Activated effector memory CD4-positive, alpha-beta T cell treated with anti-CD3 and anti-CD28 coated beads, Interleukin-2, amount 50 U/mL, for 16 hours (primary cell): ENCODE measurements around the gene TUBA1B.

Source experiments
- DNase-seq: peaks from one replicate; pipeline ENCODE4 v3.0.0-alpha.2; 2020

The TUBA1B gene

GRCh38 chr12:49126852-49127763 lies 4.1 kb downstream of the TUBA1B start:
- DNase-seq, result no peak

- DNase-seq, result no peak
These were observed 10.0 kb downstream of the TUBA1B start for GRCh38 chr12:49121047-49121696.

GRCh38 chr12:49111206-49111605 lies 20.0 kb downstream of the TUBA1B start:
- no peak for DNase-seq

DNA sequence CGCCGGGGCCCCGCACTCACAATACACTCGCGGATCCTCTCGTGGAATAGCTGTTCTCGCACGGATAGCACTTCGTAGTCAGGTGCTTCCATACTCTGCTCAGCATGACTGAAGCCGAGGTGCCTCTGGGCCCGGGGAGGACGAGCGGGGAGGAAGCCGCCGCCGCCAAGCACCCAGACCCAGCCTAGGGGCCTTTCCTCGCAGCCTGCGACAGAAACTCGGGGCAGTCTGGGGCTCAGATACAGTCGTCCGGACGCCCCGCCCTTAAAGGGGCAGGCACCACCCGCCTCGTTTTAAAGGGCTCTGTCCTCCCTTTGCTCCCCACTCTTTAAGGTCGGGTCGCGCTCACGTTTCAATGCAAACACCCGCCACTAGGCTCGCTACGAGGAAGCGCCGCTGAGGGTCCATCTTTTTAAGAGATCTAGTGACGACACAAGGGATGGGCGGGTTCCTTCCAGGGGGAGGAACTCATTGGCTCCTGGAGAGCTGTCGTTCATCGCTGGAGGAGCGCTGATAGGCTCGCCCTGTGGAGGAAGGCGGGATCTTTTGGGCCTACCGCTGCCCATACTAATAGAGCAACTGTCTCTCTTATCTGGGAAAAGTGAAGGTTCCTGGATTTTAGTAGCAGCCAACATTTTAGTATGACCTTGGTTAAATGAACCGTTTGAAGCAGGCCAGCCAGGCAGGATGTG lies 20.6 kb downstream of the TUBA1B start, which contains the start of gene LMBR1L:
LMBR1L (minus strand) TSS at position 384 of the 692 bp plus-strand sequence; CDS start at position 92, 292 bp downstream.
- peak; percentile 98 for DNase-seq

- DNase-seq, result no peak
These were observed 21.3 kb downstream of the TUBA1B start for GRCh38 chr12:49109641-49110463.

- DNase-seq, result no peak
These were observed 22.2 kb downstream of the TUBA1B start for GRCh38 chr12:49108958-49109404.

DNA sequence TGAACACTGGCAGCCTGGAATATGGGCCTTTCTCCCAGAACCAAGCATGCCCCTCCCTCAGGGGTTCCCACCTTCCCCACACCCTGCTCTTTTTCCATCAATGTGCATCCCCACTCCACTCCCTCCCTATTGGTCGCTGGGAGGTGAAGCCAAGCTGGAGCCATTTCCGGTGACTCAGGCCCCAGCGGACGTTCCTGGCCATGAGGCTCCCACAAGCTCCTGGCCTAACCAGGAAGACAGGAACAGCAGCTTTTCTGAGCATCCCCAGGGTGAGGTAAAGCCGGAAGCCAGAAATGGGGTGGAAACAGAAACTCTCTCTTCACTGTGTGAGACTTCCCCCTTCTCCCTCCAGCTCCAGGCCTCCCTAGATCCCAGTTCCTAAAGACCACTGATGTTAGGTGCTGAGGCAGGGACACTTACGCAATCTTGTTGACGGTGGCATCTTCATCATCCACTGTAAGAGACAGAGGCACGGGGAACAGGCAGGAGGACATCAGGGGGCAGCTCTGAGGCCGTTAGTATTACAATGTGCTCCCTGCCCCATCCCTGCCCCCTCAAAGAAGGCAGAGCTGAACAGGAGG lies 25.6 kb downstream of the TUBA1B start:
- no peak for DNase-seq

DNA sequence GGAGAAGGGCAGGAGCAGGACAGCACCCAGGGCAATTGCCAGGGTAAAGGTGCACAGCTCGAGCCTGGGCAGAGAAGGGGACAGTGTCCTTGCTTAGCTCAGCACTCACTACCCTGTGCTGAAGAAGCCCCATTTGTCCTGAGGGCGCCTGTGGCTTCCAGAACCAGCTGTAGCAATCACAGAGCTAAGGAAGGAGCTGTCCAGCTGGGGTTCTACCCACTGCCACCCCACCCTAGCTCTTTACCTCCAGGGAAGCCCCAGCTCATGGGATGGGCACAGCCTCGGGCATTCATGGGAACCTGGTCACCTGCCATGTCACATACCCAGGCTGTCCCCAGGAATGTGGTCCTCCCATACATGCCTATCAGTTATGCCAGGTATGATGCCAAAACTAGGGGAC lies 26.4 kb downstream of the TUBA1B start:
- no peak for DNase-seq

DNA sequence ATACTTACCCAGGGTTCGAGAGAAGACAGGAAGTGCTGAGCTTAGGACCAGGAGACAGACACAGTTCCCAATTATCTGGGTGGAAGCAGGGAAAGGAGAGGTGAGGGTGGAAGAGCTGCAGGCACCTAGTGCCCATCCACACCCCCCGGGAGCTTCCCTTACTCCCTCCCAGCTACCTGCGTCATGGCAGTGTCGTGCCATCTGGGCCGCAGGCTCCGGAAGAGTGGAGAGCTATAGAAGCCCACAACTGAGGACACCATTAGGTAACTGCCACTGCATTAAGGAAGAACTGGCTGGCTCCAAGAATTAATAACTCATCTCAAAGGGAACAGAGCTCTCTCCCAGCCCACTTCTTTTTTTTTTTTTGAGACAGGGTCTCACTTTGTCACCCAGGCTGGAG lies 30.8 kb downstream of the TUBA1B start:
- no peak for DNase-seq

- no peak for DNase-seq
These were observed 32.5 kb downstream of the TUBA1B start for GRCh38 chr12:49098703-49099102.

GRCh38 chr12:49098035-49098451 lies 33.2 kb downstream of the TUBA1B start:
- DNase-seq, result peak; percentile 87

- no peak for DNase-seq
These were observed 33.8 kb downstream of the TUBA1B start for GRCh38 chr12:49097381-49097780.

GRCh38 chr12:49094975-49095365 lies 36.2 kb downstream of the TUBA1B start:
- no peak for DNase-seq

- no peak for DNase-seq
These were observed 36.8 kb downstream of the TUBA1B start, which contains the start of gene DHH for GRCh38 chr12:49094160-49094974. Gene DHH, minus strand, starts transcription at chr12:49094801. Its CDS starts 289 bp downstream, at chr12:49094512.

- DNase-seq, result no peak
These were observed 37.4 kb downstream of the TUBA1B start for GRCh38 chr12:49093792-49094159.

GRCh38 chr12:49092816-49093406 lies 38.3 kb downstream of the TUBA1B start:
- DNase-seq, result no peak

DNA sequence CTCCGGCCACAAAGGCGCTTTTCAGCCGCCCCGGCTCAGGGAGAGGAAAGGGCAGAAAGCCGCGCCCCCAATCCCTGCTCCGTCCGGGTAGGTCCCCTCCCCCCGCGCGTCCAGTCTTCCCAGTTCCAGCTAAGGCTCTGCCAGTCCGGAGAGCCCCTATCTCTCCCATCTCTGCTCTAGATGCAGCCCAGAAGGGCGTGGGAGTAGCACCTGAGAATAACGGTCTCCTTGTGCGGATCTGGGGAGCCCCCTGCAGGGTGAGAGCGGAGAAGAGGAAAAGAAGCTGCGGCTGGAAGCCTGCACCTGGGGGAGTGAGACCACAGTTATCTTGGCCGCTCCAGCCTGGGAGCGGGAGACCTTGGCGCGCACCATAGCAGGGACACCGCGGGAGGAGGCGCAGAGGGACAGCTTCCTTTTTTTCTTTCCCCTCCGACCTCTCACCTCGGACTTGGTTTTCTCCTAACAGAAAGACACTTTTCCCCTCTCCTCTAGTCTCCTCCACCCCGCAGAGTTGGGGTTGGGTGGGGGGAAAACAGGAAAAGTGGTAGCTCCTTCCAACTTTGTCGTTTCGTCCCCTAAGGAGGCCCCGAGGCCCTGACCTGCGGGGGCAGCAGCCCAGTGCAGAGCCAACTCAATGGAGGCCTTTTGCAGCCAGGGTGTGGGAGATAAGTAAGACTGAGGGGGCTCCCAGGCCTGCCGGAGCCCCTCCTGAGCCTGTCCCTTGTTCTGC lies 38.9 kb downstream of the TUBA1B start:
- peak; percentile 85 for DNase-seq

GRCh38 chr12:49091836-49092085 lies 39.4 kb downstream of the TUBA1B start:
- DNase-seq, result no peak

- no peak for DNase-seq
These were observed 39.9 kb downstream of the TUBA1B start for GRCh38 chr12:49091056-49091835.
